Fibroblast of upper back skin (primary cell): Measurements from ENCODE around the gene TPPP.

Experiments
- DNase-seq: peaks from one replicate; pipeline ENCODE4 v3.0.0-alpha.2; 2013

Gene TPPP

GRCh38 chr5:664343-664993 is 28.7 kb downstream of the TPPP start:
- no peak for DNase-seq

GRCh38 chr5:663436-664342 is 29.5 kb downstream of the TPPP start:
- DNase-seq, result no peak

DNA sequence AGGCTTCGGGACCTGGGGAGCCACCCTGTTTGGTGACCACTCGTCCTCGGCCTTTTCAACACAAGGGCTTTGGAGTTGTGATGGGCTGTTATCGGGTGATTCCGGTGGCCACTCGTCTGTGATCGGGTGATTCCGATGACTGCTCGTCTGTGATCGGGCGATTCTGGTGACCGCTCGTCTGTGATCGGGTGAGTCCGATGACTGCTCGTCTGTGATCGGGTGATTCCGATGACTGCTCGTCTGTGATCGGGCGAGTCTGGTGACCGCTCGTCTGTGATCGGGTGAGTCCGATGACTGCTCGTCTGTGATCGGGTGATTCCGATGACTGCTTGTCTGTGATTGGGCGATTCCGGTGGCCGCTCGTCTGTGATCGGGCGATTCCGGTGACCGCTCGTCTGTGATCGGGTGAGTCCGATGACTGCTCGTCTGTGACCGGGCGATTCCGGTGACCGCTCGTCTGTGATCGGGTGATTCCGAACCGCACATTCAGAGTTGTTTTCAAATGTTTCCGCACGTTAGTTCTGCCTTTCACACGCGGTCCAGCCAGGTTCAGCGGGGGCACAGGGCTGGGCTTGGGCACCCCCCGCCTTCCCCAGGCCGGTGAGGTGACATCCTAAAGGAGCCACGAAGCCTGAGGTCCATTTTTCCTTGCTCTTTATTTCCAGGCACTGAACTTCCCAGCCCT is 30.3 kb downstream of the TPPP start:
- DNase-seq, result no peak

- DNase-seq, result no peak
These were observed 31.0 kb downstream of the TPPP start for GRCh38 chr5:661891-662750.

DNA sequence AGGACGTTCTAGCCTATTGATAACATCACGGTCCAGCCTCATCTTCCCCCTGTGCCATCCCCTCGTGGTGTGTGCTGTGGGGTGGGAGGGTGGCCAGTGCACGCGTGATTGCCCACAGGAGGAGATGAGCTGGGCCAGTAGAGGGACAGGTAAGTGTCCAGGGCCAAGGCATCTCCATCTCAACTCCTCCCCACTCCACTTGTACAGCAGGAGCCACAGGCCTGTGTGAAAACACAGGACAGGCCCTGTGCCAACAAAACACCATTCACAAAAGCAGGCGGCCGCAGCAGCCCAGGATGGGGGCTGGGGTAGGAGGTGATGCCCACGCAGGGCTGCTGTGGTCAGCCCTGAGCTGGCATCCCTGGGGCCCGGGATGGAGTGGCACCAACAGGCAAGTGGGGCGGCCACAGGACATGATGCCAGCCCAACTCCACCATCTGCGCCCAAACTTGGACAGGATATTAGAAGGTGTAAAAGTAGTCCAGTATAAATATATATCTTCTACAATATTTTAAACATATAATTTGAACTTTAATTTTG is 32.6 kb downstream of the TPPP start:
- no peak for DNase-seq

DNA sequence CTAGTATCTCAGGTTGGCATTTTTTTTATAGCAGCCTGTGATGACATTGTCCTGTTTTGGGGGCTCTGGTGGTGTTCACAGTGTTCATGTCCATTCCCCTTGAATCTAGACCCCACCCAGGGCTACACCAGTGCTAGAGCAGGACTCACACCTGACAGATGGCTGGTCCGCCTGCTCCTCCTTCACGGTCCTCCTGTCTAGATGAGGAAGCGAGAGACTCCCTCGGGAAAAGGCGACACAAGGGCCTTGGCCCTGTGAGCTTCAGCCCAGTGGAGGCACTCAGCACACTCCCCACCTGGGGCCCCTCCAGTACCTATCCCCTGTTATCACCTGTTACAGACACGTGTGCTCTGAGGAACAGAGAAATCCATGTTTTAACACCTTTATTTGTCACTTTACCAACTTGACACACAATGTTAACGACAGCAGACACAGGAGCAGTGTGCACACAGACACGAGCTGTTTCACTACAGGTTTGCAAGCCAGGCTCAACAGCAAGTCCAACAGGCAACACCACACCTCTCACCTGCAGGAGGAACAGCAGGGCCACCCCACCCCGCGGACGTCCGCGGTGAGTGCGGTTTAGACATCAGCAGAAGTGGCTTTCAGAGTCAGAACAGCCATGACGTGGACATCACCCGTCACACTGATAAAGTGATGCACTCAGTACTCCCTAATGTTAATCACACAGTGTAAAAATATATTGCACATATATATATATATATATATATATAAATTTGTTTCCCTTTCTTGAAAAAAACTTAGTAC is 33.5 kb downstream of the TPPP start:
- DNase-seq, result no peak

DNA sequence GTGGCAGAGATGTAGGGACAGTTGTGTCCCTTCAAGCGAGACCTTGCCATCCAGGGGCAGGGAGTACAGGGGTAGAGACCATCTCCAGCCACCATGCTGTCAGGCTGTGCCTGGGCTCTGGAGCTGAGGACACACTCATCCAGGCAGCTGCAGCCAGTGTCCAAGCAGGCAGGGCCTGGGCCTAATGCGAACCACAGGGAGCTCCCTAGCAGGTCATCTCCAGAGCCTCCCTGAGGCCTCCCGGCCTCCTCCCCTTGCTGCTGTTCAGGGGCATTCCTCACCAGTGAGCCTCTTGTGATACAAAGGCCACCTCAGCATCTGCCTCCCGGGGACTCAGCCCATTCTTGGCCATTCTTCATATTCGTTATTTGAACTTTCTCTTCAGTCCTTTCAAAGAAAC is 35.0 kb downstream of the TPPP start:
- DNase-seq, result no peak

DNA sequence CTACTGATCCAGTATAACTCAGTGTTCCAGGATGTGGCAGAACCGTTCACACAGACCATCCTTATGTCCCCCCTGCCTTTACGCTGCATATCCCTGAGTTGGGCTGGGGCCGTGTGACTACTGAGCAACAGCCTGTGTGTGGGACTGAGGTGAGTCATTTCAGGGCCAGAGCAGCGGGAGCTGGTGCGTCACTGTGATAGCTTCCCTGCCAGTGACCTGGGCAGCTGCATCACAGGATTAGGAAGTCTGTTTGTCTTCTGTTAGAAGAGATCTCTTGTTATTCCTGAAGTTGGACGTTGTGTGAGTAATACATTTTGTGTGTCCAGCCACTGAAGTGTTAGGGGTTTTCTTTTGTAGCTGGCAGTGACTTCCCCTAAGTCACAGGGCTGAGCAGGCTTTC is 35.6 kb downstream of the TPPP start:
- DNase-seq, result peak; percentile 25

DNA sequence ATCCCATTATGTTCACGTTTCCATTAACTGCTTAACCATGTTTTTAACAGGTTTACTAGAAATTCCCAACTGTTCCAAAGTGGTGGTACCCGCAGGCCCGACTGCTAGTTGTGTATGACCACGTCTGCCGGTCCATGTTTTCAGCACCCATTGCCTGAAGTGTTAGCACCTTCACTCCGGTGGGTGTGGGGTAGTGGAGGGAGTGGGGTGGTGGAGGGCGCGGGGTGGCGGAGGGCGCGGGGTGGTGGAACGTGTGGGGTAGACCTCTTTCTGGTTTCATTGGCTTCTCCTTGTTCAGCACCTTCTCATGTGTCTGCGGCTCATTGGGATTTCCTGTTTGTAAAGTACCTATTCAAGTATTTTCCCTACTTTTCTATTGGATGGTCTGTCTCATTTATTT is 37.7 kb downstream of the TPPP start:
- no peak for DNase-seq

GRCh38 chr5:654071-654778 is 38.9 kb downstream of the TPPP start:
- DNase-seq, result no peak

GRCh38 chr5:652773-653350 is 40.3 kb downstream of the TPPP start:
- no peak for DNase-seq

DNA sequence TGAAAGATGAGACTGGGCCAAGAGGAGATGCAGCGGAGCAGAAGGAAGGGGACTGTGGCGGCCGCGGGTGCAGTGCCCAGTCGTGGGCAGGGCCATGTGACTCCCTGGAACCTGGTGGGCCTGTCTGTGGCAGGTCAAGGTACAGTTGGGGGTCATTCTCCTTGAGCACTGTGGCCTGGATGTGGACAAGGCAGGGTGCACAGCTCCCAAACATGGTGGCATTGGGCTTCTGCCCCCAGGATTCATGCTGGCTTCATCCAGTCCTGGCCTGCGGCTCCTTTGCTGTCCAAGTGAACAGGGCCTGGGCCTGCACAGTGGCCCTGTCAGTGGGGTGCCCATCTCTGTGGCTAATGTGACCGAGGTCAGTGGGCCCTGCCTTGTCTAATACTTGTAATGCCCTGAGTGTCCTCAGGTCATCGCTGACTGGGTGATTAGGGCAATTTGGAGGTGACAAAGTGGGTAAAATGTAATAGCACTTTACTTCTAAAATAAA is 41.1 kb downstream of the TPPP start:
- no peak for DNase-seq

DNA sequence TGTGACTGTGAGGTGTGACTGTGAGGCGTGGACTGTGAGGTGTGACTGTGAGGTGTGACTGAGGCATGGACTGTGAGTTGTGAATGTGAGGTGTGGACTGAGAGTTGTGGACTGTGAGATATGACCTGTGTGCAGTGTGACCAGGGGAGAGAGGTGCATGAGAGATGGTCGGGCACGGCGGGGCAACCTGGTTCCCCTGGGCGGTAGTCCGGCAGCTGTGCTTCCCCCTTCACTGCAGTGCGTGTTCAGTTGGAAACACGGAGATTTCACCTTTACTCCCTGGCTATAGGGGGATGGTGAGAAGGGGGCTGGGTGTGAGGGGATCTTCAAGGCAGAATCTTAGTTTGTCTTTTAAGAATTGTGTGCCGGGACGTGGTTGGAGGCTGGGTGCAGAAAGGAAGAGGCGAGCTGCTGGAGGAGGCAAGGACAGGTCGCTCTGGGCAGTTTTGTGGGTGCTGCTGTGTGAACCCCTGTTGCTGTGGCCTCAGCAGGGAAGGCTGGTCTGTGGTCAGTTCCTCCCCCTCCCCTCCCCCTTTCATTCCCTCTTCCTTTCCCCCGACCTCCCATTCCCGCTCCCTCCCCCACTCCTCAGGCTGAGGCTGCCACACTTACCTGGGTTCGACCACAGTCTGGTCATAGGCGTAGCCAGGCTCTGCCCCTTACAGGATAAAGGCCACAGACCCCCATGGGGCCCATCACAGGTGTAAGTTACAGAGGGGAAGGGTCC is 41.7 kb downstream of the TPPP start:
- no peak for DNase-seq

DNA sequence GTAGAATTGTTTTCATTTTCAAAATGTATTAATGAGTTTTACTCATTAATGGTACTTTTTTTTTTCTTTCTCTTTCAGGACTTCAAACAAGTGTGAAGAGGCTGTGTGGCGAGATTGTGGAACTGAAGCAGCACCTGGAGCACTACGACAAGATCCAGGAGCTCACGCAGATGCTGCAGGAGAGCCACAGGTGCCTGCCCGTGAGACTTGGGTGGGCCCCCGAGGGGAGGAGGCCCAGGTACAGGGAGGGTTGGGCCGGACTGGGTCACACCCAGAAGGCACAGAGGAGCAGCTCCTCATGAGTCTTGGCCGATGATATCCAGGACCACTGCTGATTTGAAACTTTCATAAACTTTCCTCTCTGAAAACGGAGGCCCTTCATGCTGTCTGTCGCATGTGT is 45.4 kb downstream of the TPPP start:
- no peak for DNase-seq

- no peak for DNase-seq
These were observed 45.8 kb downstream of the TPPP start for GRCh38 chr5:647311-647710.

DNA sequence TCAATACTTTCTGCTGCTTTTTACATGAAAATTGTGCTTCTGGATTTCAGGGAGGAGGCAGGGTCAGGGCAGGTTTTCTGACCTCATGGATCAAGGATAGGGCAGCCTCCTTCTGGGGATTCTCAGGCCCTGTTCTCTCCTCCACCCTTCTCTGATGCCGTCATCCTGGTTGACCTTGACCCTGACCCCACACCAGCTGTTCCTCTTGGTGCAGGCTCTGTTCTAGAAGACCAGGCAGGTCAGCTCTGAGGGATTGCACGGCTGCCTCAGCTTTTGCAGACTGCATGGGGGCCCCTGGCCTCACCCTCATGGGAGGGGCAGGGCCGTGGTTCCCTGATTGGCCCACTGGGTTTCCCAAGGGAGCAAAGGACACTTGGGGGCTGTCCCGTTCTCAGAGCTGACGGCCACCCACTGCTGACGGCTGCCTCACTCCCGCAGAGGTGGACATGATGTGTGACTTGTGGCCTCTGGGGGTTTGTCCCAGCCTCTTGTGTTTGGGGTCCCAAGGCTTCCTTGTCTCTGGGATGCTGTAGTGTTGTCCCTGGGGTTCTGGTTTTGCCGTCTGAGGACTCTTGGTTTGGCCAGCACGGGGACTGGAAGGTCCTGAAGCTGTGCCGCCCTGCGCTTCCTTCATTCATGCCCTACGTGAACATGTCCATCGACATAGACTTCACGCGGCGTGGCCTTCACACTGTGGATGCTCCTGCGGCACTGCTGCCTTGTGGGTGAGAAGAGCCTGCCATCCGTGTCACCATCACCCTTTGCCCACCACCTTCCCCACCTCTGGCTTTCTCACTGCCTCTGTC is 46.6 kb downstream of the TPPP start:
- DNase-seq, result no peak

GRCh38 chr5:645421-645820 is 47.7 kb downstream of the TPPP start:
- no peak for DNase-seq

DNA sequence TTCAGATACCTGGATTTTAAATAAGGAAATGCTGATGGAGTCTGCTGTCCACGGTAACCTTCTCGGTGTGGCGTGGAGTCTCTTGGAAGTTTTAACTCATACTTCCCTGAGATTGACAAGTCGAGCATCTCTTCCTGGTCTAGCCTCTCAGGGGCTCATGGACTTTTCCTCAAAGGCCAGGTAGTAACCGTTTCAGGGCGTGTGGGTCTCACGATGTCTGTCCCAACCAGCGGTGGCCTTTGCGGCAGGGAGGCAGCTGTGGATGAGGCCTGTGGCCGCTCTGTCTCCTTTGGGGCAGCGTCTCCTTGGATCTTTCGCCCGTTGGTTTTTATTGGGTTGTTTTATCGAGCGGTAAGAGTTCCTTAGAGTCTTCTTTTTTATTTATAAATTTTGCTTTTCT is 48.2 kb downstream of the TPPP start:
- DNase-seq, result no peak

DNA sequence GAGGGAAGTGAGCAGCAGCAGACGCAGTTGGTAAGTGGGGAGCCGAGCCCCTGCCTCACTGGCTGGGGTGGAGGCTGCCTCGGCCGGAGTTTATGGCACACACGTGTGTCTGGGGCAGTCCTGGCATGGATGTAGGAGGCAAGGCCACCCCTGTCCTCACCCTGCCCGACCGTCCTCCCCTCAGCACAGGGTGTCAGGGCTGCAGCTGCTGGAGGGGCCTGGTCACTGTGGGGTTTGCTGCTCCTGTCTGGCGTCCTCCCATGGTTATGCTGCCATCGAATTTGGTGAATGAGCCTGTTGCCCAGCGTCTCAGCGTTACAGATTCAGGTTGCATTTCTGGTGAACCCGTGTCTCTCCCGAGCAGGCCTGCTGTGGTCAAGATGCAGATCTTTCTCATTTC is 48.6 kb downstream of the TPPP start:
- no peak for DNase-seq
